Measurements from ENCODE around the gene TRMT61A.
A peak's percentile ranks its signal among the peaks of the same experiment; 100 is the strongest.

TRMT61A gene

DNA sequence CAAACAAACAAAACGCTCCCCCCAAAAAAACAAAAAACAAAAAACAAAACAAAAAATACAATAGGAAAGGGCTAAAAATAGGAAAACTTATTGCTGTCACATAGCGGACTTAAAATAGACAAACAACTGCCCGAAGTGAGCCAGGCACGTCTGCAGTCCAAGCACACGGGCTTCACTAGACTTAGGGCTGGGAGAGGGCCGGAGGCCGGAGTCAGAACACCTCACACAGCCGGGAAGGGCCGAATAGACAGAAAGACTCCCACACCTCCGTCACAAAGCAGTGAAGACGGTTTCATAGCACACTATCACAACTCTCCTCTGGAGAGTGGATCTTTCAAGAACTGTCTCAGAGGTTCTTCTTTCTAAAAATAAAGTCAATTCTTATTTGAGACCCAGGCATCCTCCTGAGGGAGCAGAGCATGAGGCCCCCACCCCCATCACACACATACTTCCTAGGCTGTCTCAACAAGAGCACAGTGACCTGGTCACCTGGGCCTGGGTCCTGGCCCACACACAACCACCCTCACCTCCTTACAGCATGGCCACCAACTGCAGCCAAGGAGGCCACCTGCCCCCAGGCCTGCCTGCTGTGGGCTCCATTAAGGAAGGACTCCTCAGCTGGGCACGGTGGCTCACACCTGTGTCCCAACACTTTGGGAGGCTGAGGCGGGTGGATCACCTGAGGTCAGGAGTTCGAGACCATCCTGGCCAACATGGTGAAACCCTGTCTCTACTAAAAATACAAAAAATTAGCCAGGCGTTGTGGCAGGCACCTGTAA is 26.8 kb downstream of the TRMT61A start:
- Mint-ChIP-seq H3K4me3 (no peak overlapping the region), H3K27me3 (no peaks in the 10 kb centered on the region), H3K27ac (peak overlapping the region in 1 of 2 donors; percentile 90), H3K4me1 (peaks cover 50% of the 10 kb centered on the region), H3K9me3 (no peaks in the 10 kb centered on the region)
- no peak for DNase-seq
- no peak for ATAC-seq

DNA sequence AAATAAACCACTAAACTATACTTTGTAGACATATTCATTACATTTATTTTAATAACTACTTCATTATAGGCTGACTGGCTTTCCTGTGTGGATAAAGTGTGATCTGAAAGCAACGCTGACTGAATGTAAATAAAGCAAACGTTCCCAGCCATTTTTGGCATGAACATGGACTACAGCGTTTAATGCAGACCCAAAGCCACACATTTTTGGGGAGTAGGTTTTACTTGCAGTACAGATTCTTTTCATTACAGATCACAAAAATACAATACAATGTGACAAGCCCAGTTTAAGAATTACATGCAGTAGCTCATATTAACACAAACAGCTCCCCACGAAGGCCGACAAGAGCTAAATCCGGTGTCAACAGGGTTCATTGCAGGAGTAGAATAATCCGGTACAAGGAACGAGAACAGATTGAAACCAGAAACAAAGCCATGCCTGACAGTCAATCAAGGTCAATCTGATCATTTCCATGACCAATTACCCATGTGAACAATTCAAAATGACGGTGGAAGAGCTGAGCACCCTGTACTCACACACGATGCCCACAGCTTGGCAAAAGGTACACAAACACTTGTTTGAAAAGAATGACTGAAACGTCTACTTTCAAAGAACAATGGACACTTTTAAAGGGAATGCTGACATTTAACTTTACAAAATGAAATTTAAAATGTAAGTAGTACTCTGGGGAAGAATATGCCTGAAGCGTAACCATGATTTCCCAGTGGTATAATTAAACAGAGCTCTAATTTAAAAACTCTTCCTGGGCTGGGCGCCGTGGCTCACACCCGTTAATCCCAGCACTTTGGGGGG is 28.2 kb downstream of the TRMT61A start:
- H3K4me3 Mint-ChIP-seq, result no peak overlapping the region
- ATAC-seq (no peak), DNase-seq (no peak)
- peak overlapping the region in 1 of 2 donors; percentile 71 for H3K27ac Mint-ChIP-seq
- H3K9me3 Mint-ChIP-seq, result no peaks in the 10 kb centered on the region
- H3K4me1 Mint-ChIP-seq, result peaks cover 63% of the 10 kb centered on the region
- H3K27me3 Mint-ChIP-seq, result no peaks in the 10 kb centered on the region

DNA sequence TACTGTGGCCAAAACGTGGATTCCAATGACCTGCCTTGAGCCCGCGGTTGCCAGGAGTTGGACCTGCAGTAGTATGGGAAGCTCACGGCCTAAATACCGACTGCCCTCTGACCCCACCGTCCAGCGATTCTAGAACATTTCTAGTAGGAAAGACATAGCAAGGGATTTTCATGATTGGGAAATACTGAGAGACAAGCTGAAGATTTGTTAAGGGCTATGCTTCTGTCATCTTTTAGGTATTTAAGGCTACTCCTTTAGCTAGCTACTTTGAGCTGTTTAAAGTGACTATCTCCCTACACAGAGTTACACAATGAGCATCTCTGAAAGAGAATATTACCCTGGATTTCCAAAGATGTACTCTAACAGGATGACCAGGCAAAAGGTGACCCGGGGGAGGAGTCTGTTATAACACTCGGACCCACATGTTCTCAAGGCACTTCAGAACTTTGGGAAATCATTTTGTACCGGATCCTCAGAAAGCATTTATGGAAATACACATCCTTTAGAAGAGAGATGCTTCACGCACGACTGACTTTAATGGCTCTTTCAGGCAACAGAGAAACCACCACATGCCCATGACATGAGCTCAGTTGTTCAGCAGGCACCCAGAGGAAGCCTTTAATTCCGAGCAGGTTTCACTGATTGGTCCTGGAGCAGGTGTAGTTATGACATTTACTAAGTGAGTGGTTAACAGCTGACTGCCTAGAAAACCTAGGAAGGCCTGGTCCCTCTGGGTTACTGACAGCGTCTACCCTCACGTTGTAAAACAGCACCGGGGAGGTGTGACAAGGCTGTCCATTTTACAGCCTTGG is 29.3 kb downstream of the TRMT61A start:
- H3K4me3 Mint-ChIP-seq, result no peak overlapping the region

DNA sequence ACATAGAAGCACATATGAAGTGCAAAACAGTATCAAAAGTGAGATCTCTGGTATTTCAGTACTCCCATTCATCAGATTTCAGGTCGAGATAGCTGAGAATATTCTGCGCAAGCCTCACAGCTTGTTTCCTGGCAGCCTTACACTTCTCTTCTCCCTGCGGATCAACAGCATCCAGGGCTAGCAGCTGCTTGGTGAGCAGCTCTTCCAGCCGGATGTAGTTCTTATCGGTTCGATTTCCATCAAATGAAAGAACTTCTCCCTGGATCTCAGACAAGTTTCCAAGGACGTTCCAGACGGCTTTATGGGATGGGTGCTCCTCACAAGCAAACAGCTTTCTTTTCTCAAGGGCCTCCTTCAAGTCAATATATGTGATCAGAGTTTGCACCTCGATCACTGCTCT is 30.8 kb downstream of the TRMT61A start:
- no peaks in the 10 kb centered on the region for H3K9me3 Mint-ChIP-seq
- H3K4me3 Mint-ChIP-seq, result no peak overlapping the region
- ATAC-seq (no peak), DNase-seq (no peak)
- H3K4me1 Mint-ChIP-seq, result peaks cover 73% of the 10 kb centered on the region
- H3K27ac Mint-ChIP-seq, result no peak overlapping the region
- no peaks in the 10 kb centered on the region for H3K27me3 Mint-ChIP-seq

More for the DNA sequence above, 29.3 kb downstream of the TRMT61A start:
- ATAC-seq (no peak), DNase-seq (no peak)
- no peak overlapping the region for H3K27ac Mint-ChIP-seq
- H3K4me1 Mint-ChIP-seq, result peaks cover 63% of the 10 kb centered on the region
- H3K9me3 Mint-ChIP-seq, result no peaks in the 10 kb centered on the region
- no peaks in the 10 kb centered on the region for H3K27me3 Mint-ChIP-seq

DNA sequence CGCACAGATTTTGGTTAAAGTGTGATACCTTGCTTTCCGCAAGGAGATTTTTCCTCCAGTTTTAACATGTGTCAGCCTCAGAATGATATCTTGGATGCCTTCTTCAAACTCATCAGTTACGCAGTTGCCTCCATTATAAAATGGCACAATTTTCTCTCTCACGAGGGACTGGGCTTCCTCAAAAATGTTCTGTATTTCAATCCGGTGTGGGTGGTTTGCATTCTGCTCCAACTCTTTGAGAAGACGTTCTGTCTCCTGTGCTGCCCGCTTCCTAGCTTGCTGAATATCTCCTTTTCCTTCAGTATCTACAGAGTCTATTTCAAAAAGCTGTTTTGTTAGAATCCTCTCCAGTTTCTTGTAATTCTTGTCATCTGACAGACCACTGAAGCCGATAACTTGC is 31.7 kb downstream of the TRMT61A start:
- H3K4me1 Mint-ChIP-seq, result peaks cover 70% of the 10 kb centered on the region
- peak overlapping the region; percentile 96 to 98 for H3K4me3 Mint-ChIP-seq
- no peak overlapping the region for H3K27ac Mint-ChIP-seq
- DNase-seq, result no peak
- no peaks in the 10 kb centered on the region for H3K27me3 Mint-ChIP-seq
- ATAC-seq, result no peak
- no peaks in the 10 kb centered on the region for H3K9me3 Mint-ChIP-seq

DNA sequence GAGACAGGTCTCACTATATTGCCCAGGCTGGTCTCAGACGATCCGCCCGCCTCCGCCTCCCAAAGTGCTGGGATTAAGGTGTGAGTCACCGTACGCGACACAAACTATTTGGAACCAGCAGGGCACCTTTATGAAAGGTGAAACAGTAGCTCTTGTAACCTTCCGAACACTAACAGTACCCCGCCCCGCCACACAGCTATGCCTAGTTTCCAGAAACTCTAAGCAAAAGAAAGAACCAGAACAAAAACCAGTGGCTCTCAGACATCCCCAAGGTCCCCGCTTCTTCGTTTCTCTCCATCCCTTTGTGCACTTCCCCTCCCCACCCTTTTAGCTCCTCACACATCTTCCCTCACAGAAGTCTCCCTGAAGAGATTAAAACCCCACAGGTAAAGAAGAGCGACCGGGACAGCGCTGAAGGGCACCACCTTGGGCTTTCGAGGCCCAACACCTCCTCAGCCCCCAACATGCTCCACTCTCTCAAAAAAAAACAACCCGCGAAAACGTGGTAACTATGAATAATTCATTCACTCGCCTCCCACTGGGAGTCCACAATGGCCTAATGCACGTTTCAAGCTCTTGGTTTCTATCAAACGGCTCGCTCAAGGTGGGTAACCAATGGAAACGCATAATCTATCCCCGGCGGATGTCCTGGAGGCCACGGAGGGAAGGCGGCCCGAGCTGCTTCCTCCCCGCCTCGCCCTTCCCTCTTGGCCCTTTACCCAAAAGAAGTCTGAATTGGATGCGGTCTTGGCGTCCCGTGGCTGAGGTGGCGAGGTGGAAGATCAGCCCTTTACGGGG is 32.6 kb downstream of the TRMT61A start:
- peak; percentile 34 to 58 for DNase-seq
- Mint-ChIP-seq H3K27ac (peak overlapping the region; percentile 94 to 96), H3K4me3 (peak overlapping the region; percentile 96 to 98), H3K9me3 (no peaks in the 10 kb centered on the region), H3K27me3 (no peaks in the 10 kb centered on the region), H3K4me1 (peaks cover 72% of the 10 kb centered on the region)
- ATAC-seq, result peak; percentile 71

DNA sequence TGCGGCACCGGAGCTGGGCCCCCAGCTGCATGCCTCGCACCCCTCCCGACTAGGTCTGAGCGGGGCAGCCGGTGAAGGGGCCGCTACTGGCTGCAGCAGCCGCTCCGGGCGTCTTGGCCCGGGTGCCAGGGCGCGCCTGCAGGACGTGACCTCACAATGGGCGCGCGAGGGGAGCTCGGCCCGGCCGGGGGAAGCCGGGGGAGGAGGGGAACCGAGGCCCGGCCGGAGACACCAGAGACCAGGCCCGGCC is 33.1 kb downstream of the TRMT61A start:
- H3K27ac Mint-ChIP-seq, result peak overlapping the region; percentile 94 to 96
- no peaks in the 10 kb centered on the region for H3K9me3 Mint-ChIP-seq
- no peaks in the 10 kb centered on the region for H3K27me3 Mint-ChIP-seq
- peak overlapping the region; percentile 96 to 98 for H3K4me3 Mint-ChIP-seq
- ATAC-seq, result peak; percentile 77
- H3K4me1 Mint-ChIP-seq, result peaks cover 71% of the 10 kb centered on the region
- no peak for DNase-seq

DNA sequence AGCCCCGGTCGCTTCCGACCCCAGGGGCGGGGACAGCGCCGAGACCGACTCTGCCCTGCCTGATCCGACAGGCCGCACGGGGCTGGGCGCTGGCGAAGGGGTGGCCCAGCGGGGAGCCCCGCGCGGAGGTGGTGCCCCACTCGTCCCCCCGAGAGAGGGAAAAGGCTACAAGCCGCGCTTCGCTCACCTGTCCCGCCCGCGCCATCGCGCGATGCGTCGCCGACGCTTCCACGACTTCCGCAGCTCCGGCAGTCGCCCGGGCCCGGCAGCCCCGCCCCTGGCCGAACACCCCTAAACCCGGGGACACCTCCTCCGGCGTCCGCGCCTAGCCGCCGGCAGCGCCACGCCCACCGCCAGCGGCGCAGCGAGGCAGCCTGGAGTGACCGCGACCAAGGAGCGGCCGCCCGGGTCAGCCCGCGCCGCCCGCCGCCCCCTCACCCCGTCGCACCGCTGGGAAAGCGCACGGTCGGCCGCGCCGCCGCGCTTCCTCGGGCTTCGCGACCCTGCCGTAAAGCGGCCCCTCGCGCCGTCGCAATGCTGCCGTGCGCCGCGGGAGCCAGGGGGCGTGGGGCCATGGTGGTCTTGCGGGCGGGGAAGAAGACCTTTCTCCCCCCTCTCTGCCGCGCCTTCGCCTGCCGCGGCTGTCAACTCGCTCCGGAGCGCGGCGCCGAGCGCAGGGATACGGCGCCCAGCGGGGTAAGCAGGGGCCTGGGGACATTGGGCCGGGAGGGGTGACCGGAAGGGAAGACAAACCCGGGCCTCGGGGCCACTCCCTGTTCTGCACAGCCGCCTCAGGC is 33.6 kb downstream of the TRMT61A start, which contains the start of the genes BAG5 and COA8:
Gene BAG5 (minus strand): TSS at position 229 of the 797 bp plus-strand sequence. CDS start 1,493 bp downstream, outside the sequence.
Gene COA8 (plus strand): TSS at position 532 of the 797 bp plus-strand sequence. CDS start 42 bp downstream, at position 574.
- peak; percentile 88 to 90 for DNase-seq
- Mint-ChIP-seq H3K4me1 (peaks cover 66% of the 10 kb centered on the region), H3K4me3 (peak within 1 kb of the TSS; percentile 96 to 98)

DNA sequence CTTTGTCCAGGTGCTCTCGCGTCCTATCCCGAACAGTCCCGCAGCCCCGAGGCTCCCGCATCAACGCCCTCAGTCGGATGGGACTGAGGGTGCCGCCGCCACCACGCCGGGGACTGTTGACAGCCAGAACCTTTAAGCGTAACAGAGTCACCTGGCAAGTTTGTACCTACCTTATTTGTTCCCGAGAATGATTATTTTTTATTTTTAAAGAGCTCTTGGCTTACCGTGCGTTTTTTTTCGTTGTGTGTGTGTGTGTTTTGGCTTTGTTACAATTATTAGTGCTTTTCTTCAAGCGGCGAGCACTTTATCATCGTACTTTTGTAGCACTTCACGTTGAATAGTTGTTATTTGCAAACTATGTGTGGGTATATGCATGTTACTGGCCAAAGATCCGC is 34.2 kb downstream of the TRMT61A start:
- H3K9me3 Mint-ChIP-seq, result no peaks in the 10 kb centered on the region
- DNase-seq (no peak), ATAC-seq (no peak)
- H3K27ac Mint-ChIP-seq, result peak overlapping the region; percentile 92 to 96
- H3K4me3 Mint-ChIP-seq, result peak overlapping the region; percentile 92 to 98
- no peaks in the 10 kb centered on the region for H3K27me3 Mint-ChIP-seq
- H3K4me1 Mint-ChIP-seq, result peaks cover 66% of the 10 kb centered on the region

More for the DNA sequence above, 33.6 kb downstream of the TRMT61A start, which contains the start of the genes BAG5 and COA8:
- peak; percentile 89 for ATAC-seq
- Mint-ChIP-seq H3K27me3 (no peaks in the 10 kb centered on the region), H3K9me3 (no peaks in the 10 kb centered on the region), H3K27ac (peak within 1 kb of the TSS; percentile 94 to 96)

DNA sequence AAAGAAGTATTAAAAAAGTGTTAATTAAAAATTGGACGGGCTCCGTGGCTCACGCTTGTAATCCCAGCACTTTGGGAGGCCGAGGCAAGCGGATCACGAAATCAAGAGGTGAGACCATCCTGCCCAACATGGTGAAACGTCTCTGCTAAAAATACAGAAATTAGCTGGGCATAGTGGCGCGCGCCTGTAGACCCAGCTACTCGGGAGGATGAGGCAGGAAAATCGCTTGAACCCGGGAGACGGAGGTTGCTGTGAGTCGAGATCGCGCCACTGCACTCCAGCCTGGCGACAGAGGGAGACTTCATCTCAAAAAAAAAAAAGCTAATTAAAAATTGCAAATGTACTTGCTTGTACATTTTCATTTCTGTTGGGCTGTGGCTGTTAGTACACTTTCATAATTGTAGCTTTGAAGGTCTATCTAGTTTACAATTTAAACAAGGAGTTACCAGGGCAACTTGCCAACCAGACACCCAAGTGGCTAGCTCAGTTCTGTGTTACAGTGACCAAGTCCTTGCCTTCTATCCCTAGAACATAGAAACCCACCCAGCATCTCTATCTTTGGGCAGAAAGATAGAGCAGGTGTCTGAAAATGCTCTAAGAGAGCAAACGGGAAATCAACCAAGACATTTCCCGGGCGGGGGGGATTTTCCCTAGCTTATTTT is 35.0 kb downstream of the TRMT61A start:
- Mint-ChIP-seq H3K4me3 (peak overlapping the region; percentile 92 to 98), H3K27me3 (no peaks in the 10 kb centered on the region), H3K27ac (peak overlapping the region in 1 of 2 donors; percentile 96), H3K4me1 (peaks cover 59% of the 10 kb centered on the region), H3K9me3 (no peaks in the 10 kb centered on the region)
- ATAC-seq (no peak), DNase-seq (no peak)

DNA sequence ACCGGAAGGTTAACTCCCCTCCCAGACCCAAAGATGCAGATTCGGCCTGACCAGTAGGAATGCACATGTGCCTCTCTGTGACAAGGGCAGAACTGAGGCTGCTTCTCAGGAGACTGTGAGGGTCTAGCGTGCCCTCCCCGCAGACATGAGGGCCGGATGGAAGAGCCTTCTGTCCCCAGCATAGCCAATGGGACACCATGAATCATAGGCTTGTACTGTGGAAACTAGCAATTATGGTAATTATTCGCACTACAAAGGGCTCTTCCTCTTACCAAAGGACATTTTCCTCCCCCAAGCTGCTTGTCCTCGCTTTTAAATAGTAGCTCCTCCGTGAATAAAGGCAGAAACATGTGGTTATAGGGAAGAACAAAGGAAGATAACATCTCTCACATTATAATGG is 40.0 kb downstream of the TRMT61A start:
- Mint-ChIP-seq H3K4me3 (no peak overlapping the region), H3K9me3 (no peaks in the 10 kb centered on the region), H3K4me1 (peaks cover 22% of the 10 kb centered on the region), H3K27ac (no peak overlapping the region), H3K27me3 (no peaks in the 10 kb centered on the region)
- no peak for DNase-seq
- ATAC-seq, result no peak

DNA sequence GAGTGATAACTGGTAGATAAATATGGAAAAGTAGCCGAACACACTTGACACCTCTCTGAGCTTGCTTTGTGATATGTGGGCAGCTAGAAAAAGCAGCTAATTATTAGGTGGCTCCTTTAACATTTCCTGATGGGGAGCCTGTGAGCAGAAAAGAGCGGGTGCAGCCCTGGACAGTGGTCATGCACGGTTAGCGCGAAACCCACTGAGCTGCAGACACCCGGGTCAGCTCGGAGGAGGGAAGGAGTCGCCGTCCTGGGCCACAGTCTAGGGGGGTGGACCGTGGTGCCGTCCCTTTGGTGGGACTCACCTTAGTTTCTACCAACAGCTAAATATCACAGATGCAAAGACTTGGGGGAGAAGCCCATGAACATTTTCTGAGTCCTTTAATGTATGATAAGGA is 40.4 kb downstream of the TRMT61A start:
- Mint-ChIP-seq H3K4me1 (peaks cover 20% of the 10 kb centered on the region), H3K4me3 (no peak overlapping the region), H3K27ac (no peak overlapping the region), H3K9me3 (no peaks in the 10 kb centered on the region), H3K27me3 (no peaks in the 10 kb centered on the region)
- no peak for ATAC-seq
- DNase-seq, result no peak

DNA sequence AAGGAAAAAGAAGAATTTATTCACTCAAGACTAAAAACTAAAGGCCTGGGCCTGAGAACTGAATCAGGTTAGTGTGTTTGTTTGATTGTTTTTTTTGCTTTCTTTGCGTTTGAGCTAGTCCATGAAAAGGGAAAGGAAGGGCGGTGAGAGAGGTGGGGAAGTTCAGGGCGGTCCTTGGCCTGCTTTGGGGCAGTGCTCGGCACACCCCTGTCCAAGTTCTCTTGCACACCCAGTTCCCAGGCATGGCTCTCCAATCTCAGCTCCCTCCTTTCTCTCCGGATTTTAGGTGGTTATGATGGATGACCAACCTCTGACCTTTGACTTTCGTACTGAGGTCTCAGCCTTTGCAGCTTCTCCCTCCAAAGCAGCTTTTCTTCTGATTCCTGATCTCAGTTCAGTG is 45.1 kb downstream of the TRMT61A start:
- no peaks in the 10 kb centered on the region for H3K27me3 Mint-ChIP-seq
- H3K4me3 Mint-ChIP-seq, result no peak overlapping the region
- no peaks in the 10 kb centered on the region for H3K4me1 Mint-ChIP-seq
- peak overlapping the region in 1 of 2 donors; percentile 70 for H3K27ac Mint-ChIP-seq
- no peaks in the 10 kb centered on the region for H3K9me3 Mint-ChIP-seq
- no peak for ATAC-seq
- DNase-seq, result no peak

All from stimulated activated naive CD8-positive, alpha-beta T cell treated with anti-CD3 and anti-CD28 coated beads, Interleukin-15, amount 100 ng/mL, for 72 hours (primary cell).